ENCODE data around the gene ELF5.

DNA sequence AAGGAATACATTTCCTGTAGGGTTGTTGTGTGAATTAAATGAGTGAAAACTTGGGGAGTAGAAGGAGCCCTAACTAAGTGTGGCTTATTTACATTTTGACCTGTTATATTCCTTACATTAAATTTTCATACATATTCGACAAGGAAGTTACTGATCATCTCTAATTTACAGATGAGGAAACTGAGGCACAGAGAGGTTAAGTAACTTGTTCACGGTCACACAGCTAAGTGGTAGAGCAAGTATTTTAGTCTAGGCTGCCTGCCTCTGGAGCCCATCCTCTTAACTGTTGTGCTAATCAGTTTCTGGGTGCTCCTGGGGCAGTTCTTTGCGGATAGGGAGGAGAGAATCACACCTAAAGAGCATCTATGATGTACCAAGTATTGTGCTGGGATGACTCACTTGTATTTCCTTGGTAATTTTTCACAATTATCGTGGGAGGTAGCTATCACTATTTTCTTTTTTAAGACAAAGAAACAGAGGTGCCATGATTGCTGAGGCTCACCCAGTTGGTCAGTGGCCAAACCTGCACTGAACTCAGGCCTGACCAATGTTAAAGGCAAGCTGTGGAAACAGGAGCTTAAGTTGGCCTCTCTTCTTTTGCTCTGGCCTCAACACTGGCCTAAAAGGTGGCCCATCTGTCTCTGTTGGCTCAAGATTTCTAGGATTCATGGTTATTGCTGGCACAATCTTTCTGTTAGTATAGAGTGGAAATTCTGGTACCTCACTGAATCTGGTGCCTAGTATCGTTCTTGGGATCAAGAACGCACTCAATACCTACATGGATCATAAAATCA lies 2.9 kb upstream of the ELF5 start:
- TF ChIP-seq, protein P1, sequence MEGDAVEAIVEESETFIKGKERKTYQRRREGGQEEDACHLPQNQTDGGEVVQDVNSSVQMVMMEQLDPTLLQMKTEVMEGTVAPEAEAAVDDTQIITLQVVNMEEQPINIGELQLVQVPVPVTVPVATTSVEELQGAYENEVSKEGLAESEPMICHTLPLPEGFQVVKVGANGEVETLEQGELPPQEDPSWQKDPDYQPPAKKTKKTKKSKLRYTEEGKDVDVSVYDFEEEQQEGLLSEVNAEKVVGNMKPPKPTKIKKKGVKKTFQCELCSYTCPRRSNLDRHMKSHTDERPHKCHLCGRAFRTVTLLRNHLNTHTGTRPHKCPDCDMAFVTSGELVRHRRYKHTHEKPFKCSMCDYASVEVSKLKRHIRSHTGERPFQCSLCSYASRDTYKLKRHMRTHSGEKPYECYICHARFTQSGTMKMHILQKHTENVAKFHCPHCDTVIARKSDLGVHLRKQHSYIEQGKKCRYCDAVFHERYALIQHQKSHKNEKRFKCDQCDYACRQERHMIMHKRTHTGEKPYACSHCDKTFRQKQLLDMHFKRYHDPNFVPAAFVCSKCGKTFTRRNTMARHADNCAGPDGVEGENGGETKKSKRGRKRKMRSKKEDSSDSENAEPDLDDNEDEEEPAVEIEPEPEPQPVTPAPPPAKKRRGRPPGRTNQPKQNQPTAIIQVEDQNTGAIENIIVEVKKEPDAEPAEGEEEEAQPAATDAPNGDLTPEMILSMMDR (IDR thresholded peaks at IDR 0.05) = no peak
- TF ChIP-seq EZH2 (IDR thresholded peaks at IDR 0.05; ENCODE audit: borderline replicate concordance, insufficient read depth, low read depth, low read length, poor library complexity, severe bottlenecking) = no peak
